ENCODE data around the gene CFDP1.

GRCh38 chr16:75472908-75473877 is 39.9 kb upstream of the CFDP1 start:
- no peak for TF ChIP-seq CTCF (conservative IDR thresholded peaks at IDR 0.05)
- TF ChIP-seq EZH2 (IDR thresholded peaks at IDR 0.05; ENCODE audit: low read depth) = no peak

All from PC-9 (cell line).